Smooth muscle cell (in vitro differentiated cells): ENCODE measurements around the gene DELE1. TPM values are rescaled to one million over a fixed set of nuclear protein-coding genes. Genes with fewer than 3 reads are reported as not detected.
A peak's percentile ranks its signal among the peaks of the same experiment; 100 is the strongest.

Source experiments
- DNase-seq: peaks from one replicate; lab custom pipeline; 2025; ENCODE audit not compliant: unreplicated experiment; lab: John Stamatoyannopoulos, UW
- H2AFZ ChIP-seq: fragments of 200-600 bp; sonication (generic); 2 replicates; pipeline ENCODE4 v1.6.0; 2016; ENCODE audit warnings: antibody characterized with exemption, low read depth, mild to moderate bottlenecking
- H3F3A ChIP-seq: fragments of 200-600 bp; sonication (generic); 2 replicates; pipeline ENCODE4 v1.6.0; 2017; ENCODE audit warnings: antibody characterized with exemption, low read depth
- H3K27ac ChIP-seq: fragments of 200-600 bp; sonication (generic); 2 replicates; pipeline ENCODE4 v1.5.1; 2016; ENCODE audit warnings: low read depth, mild to moderate bottlenecking
- H3K27me3 ChIP-seq: fragments of 200-600 bp; sonication (generic); 2 replicates; pipeline ENCODE4 v1.6.1; 2016; ENCODE audit warnings: low read depth, mild to moderate bottlenecking
- H3K36me3 ChIP-seq: fragments of 200-600 bp; sonication (generic); 2 replicates; pipeline ENCODE4 v1.5.1; 2016; ENCODE audit warnings: low read depth
- H3K4me1 ChIP-seq: fragments of 200-600 bp; sonication (generic); 2 replicates; pipeline ENCODE4 v1.5.1; 2016; ENCODE audit warnings: low read depth
- H3K4me2 ChIP-seq: fragments of 200-600 bp; sonication (generic); 2 replicates; pipeline ENCODE4 v1.6.0; 2016; ENCODE audit warnings: mild to moderate bottlenecking
- H3K4me3 ChIP-seq: fragments of 200-600 bp; sonication (generic); 2 replicates; pipeline ENCODE4 v1.5.1; 2016; ENCODE audit warnings: mild to moderate bottlenecking
- H3K79me2 ChIP-seq: fragments of 200-600 bp; sonication (generic); 2 replicates; pipeline ENCODE4 v1.6.0; 2016; ENCODE audit warnings: low read depth, mild to moderate bottlenecking
- H3K9ac ChIP-seq: fragments of 200-600 bp; sonication (generic); 2 replicates; pipeline ENCODE4 v1.6.0; 2016; ENCODE audit warnings: low read depth
- H3K9me3 ChIP-seq: fragments of 200-600 bp; sonication (generic); replicated peaks from 2 replicates; pipeline ENCODE4 v1.5.1; 2016; ENCODE audit warnings: low read depth
- H4K20me1 ChIP-seq: fragments of 200-600 bp; sonication (generic); 2 replicates; pipeline ENCODE4 v1.6.0; 2016; ENCODE audit warnings: low read depth
- CTCF ChIP-seq: fragments of 200-600 bp; sonication (generic); IDR thresholded peaks from 2 replicates; pipeline ENCODE4 v1.5.1; 2017; ENCODE audit warnings: borderline replicate concordance, mild to moderate bottlenecking, antibody characterized with exemption; ENCODE audit not compliant: insufficient read depth, poor library complexity, severe bottlenecking
- WGBS: methylation state at CpG from one replicate; pipeline ENCODE4 v1.1.7; 2016; ENCODE audit warnings: low lambda C conversion rate; 5-methylcytosine and 5-hydroxymethylcytosine counted together
- polyA plus RNA-seq: library from polyadenylated mRNA; unstranded; fragments of >200 nt; fragmentation: Nextera tagmentation; extraction: Ambion mirVana; gene quantifications from 2 replicates; pipeline ENCODE4 v1.2.1, GENCODE V29; 2016
- total RNA-seq: library from RNA; depleted of rRNA; stranded (reverse); fragments of >200 nt; gene quantifications from 2 replicates; pipeline ENCODE4 v1.2.3, GENCODE V29; 2014

Gene DELE1
- total and polyA plus RNA-seq, 2 experiments from 2014 or later, result 20.7 to 32.0 TPM

GRCh38 chr5:141909212-141909611 lies 14.5 kb upstream of the DELE1 start:
- no peaks in the 10 kb centered on the region for H3K36me3 ChIP-seq
- peaks cover 7% of the 10 kb centered on the region for H3K4me1 ChIP-seq
- no peak overlapping the region for H3K4me2 ChIP-seq
- TF ChIP-seq CTCF, result no peak
- no peak overlapping the region for H3K4me3 ChIP-seq
- H3K27me3 ChIP-seq, result peaks cover 3% of the 10 kb centered on the region
- H3K9me3 ChIP-seq, result no peaks in the 10 kb centered on the region
- H4K20me1 ChIP-seq, result no peaks in the 10 kb centered on the region
- no peak for DNase-seq
- no peak overlapping the region for H3K9ac ChIP-seq
- H2AFZ ChIP-seq, result no peak overlapping the region
- 92% methylated on average over 4 of the region's 4 CpGs for WGBS
- H3F3A ChIP-seq, result no peaks in the 10 kb centered on the region
- H3K79me2 ChIP-seq, result no peaks in the 10 kb centered on the region
- H3K27ac ChIP-seq, result no peak overlapping the region

GRCh38 chr5:141910271-141910673 lies 13.4 kb upstream of the DELE1 start:
- Histone ChIP-seq H3K4me2 (no peak overlapping the region), H3K36me3 (no peaks in the 10 kb centered on the region), H3K27ac (no peak overlapping the region), H4K20me1 (no peaks in the 10 kb centered on the region), H3K4me1 (peaks cover 7% of the 10 kb centered on the region), H3K9ac (no peak overlapping the region), H3K27me3 (peaks cover 3% of the 10 kb centered on the region), H3K79me2 (no peaks in the 10 kb centered on the region), H3F3A (no peaks in the 10 kb centered on the region), H2AFZ (no peak overlapping the region), H3K4me3 (no peak overlapping the region), H3K9me3 (no peaks in the 10 kb centered on the region)
- DNase-seq, result no peak
- WGBS, result 67% methylated on average over 2 of the region's 2 CpGs
- no peak for TF ChIP-seq CTCF

GRCh38 chr5:141913560-141914198 lies 10.0 kb upstream of the DELE1 start:
- no peak for TF ChIP-seq CTCF
- Histone ChIP-seq H3K27ac (no peak overlapping the region), H3K4me3 (peak overlapping the region; percentile 57), H3K4me2 (peak overlapping the region; percentile 93), H2AFZ (peak overlapping the region; percentile 96), H3K36me3 (no peaks in the 10 kb centered on the region), H3K9me3 (no peaks in the 10 kb centered on the region), H3K4me1 (peaks cover 7% of the 10 kb centered on the region), H3K27me3 (no peaks in the 10 kb centered on the region), H3K79me2 (no peaks in the 10 kb centered on the region), H3F3A (no peaks in the 10 kb centered on the region), H3K9ac (peak overlapping the region; percentile 40), H4K20me1 (no peaks in the 10 kb centered on the region)
- DNase-seq, result no peak
- WGBS, result 30% methylated on average over 16 of the region's 16 CpGs

GRCh38 chr5:141914199-141914743 lies 9.4 kb upstream of the DELE1 start:
- Histone ChIP-seq H3F3A (no peaks in the 10 kb centered on the region), H3K36me3 (no peaks in the 10 kb centered on the region), H3K4me2 (peak overlapping the region; percentile 93), H2AFZ (peak overlapping the region; percentile 96), H3K9ac (peak overlapping the region; percentile 40), H3K9me3 (no peaks in the 10 kb centered on the region), H4K20me1 (no peaks in the 10 kb centered on the region), H3K27ac (no peak overlapping the region), H3K79me2 (no peaks in the 10 kb centered on the region), H3K27me3 (no peaks in the 10 kb centered on the region), H3K4me1 (peaks cover 7% of the 10 kb centered on the region), H3K4me3 (peak overlapping the region; percentile 57)
- no peak for DNase-seq
- TF ChIP-seq CTCF, result peak; percentile 21
- 19% methylated on average over 23 of the region's 40 CpGs for WGBS
